Upper lobe of left lung (tissue), 6 donors: ENCODE measurements around the gene LTBR. TPM values are rescaled to one million over a fixed set of nuclear protein-coding genes. Genes with fewer than 3 reads are reported as not detected.

Source experiments
- ATAC-seq, 2 donors: fragments of 200-7000 bp; cut with Tn5 transposase; one replicate each; pipeline ENCODE4 v1.9.1; 2022; ENCODE audit warnings: mild to moderate bottlenecking in 2 of 2, moderate library complexity in 2 of 2; ENCODE audit not compliant: low FRiP score in 2 of 2
- DNase-seq, 2 donors: peaks; one replicate each; pipeline ENCODE4 v3.0.0-alpha.2; 2019 to 2020
- H3K27ac ChIP-seq, 4 donors: fragments of 200-600 bp; sonication (generic); one replicate each; pipeline ENCODE4 v1.5.1; 2016 to 2019
- H3K27me3 ChIP-seq, 4 donors: fragments of 200-600 bp; sonication (generic); one replicate each; pipeline ENCODE4 v1.5.1; 2017 to 2019
- H3K36me3 ChIP-seq, 4 donors: fragments of 200-600 bp; sonication (generic); one replicate each; pipeline ENCODE4 v1.5.1; 2016 to 2019
- H3K4me1 ChIP-seq, 4 donors: fragments of 200-600 bp; sonication (generic); one replicate each; pipeline ENCODE4 v1.5.1; 2018 to 2019
- H3K4me3 ChIP-seq, 4 donors: fragments of 200-600 bp; sonication (generic); one replicate each; pipeline ENCODE4 v1.5.1; 2017 to 2019; ENCODE audit warnings: mild to moderate bottlenecking in 2 of 4, moderate library complexity in 1 of 4
- H3K9me3 ChIP-seq, 4 donors: fragments of 200-600 bp; sonication (generic); one replicate each; pipeline ENCODE4 v1.5.1; 2018 to 2019
- EP300 ChIP-seq, 4 donors: sonication (generic); formaldehyde crosslinking; IDR thresholded peaks; one replicate each; pipeline ENCODE4 v1.5.1; 2017; ENCODE audit warnings: antibody characterized with exemption in 4 of 4, control low read depth in 2 of 4
- POLR2A ChIP-seq, 4 donors: fragments of 450-650 bp; IDR thresholded peaks; one replicate each; pipeline ENCODE4 v1.5.1; 2016 to 2017; ENCODE audit warnings: antibody characterized with exemption in 4 of 4, mild to moderate bottlenecking in 2 of 4
- POLR2AphosphoS5 ChIP-seq, 2 donors: sonication (generic); formaldehyde crosslinking; IDR thresholded peaks; one replicate each; pipeline ENCODE4 v1.5.1; 2017; ENCODE audit warnings: antibody characterized with exemption in 2 of 2
- WGBS, 2 donors: methylation state at CpG; one replicate each; pipeline ENCODE4 v1.1.5; 2017 to 2018; 5-methylcytosine and 5-hydroxymethylcytosine counted together
- total RNA-seq, 6 donors: library from RNA; depleted of rRNA in 4 of 6; stranded (reverse); fragments of >200 nt in 4 of 6; gene quantifications; one replicate each; pipeline versions ENCODE4 v1.1.0 to v1.2.1, GENCODE V29; 2016 to 2021
- TF ChIP-seq, protein P1 (sequence below), 6 experiments: fragments of 450-650 bp in 4 of 6; fragments of 200-600 bp in 2 of 6; sonication (generic) in 2 of 6; IDR thresholded peaks; one replicate each; pipeline ENCODE4 v1.5.1; 2016 to 2019; ENCODE audit warnings: antibody characterized with exemption in 6 of 6
- donor health status: DM: no; HTN: no; CAD: no; lungs with moderate emphysema.
- donor health status: DM: no; HTN: yes; CAD: no; lungs with severe emphysema.

Gene LTBR
- total RNA-seq, 6 donors from 2014 or later, result 84.9 to 207 (median 150) TPM

DNA sequence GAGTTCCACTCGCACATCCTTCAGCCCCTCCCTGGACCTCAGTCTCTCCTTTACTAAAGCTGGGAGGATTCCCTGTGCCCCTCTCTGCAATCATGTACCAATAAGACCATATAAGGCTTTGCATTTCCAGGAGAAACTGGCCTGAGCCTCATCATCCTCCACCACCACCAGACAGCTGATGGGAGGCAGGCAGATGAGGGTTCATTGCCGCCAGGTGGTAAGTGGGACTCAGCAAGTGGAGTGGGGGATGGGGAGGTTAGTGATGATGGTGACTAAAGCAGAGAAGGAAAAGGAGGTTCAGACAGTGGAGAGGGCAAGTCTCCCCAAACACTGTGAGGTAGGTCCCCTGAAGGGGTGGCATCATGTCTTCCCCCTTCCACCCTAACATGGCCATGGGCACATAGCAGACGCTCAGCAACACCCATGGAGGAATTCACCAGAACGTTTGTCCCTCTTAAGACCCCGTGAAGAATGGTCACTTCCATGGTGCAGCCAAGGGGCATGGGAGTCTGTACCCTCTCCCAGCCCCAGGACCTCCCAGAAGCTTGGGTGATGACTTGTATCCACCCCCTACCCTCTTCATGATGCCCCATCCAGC is 37.6 kb upstream of the LTBR start:
- WGBS, 2 donors, result 81 to 83% methylated on average over 4 to 5 of the region's 5 CpGs
- Histone ChIP-seq H3K9me3 (no peaks in the 10 kb centered on the region), H3K27me3 (no peaks in the 10 kb centered on the region), H3K4me1 (peaks cover 53 to 59% (median 58%) of the 10 kb centered on the region in 4 donors), H3K27ac (peak overlapping the region; percentile 78 to 93 (median 84)), H3K4me3 (no peak overlapping the region), H3K36me3 (peaks cover 3 to 19% (median 3%) of the 10 kb centered on the region in 4 donors)
- no peak for TF ChIP-seq EP300 (IDR thresholded peaks at IDR 0.05)
- TF ChIP-seq, protein P1, sequence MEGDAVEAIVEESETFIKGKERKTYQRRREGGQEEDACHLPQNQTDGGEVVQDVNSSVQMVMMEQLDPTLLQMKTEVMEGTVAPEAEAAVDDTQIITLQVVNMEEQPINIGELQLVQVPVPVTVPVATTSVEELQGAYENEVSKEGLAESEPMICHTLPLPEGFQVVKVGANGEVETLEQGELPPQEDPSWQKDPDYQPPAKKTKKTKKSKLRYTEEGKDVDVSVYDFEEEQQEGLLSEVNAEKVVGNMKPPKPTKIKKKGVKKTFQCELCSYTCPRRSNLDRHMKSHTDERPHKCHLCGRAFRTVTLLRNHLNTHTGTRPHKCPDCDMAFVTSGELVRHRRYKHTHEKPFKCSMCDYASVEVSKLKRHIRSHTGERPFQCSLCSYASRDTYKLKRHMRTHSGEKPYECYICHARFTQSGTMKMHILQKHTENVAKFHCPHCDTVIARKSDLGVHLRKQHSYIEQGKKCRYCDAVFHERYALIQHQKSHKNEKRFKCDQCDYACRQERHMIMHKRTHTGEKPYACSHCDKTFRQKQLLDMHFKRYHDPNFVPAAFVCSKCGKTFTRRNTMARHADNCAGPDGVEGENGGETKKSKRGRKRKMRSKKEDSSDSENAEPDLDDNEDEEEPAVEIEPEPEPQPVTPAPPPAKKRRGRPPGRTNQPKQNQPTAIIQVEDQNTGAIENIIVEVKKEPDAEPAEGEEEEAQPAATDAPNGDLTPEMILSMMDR (IDR thresholded peaks at IDR 0.05), result no peak
- TF ChIP-seq POLR2AphosphoS5 (IDR thresholded peaks at IDR 0.05), result no peak
- no peak for TF ChIP-seq POLR2A (IDR thresholded peaks at IDR 0.05)
- ATAC-seq (no peak), DNase-seq (no peak)

- no peak for TF ChIP-seq POLR2AphosphoS5 (IDR thresholded peaks at IDR 0.05)
- TF ChIP-seq, protein P1 (IDR thresholded peaks at IDR 0.05), result no peak
- no peak for TF ChIP-seq EP300 (IDR thresholded peaks at IDR 0.05)
- TF ChIP-seq POLR2A (IDR thresholded peaks at IDR 0.05), result no peak
- ATAC-seq, result no peak
- WGBS, 2 donors, result 78 to 88% methylated on average over 8 of the region's 8 CpGs
- DNase-seq, result no peak
- H3K27me3 ChIP-seq, result no peaks in the 10 kb centered on the region
- H3K4me3 ChIP-seq, result peak overlapping the region in 1 of 4 donors; percentile 6
- H3K4me1 ChIP-seq, result peaks cover 54 to 64% (median 62%) of the 10 kb centered on the region in 4 donors
- H3K27ac ChIP-seq, result peak overlapping the region; percentile 78 to 93 (median 84)
- peaks cover 3 to 19% (median 3%) of the 10 kb centered on the region in 4 donors for H3K36me3 ChIP-seq
- H3K9me3 ChIP-seq, result no peaks in the 10 kb centered on the region
These were observed 37.0 kb upstream of the LTBR start for GRCh38 chr12:6346942-6347341.

GRCh38 chr12:6347367-6348338 is 36.3 kb upstream of the LTBR start:
- Histone ChIP-seq H3K4me1 (peaks cover 54 to 65% (median 62%) of the 10 kb centered on the region in 4 donors), H3K9me3 (no peaks in the 10 kb centered on the region), H3K27ac (peak overlapping the region; percentile 78 to 93 (median 84)), H3K36me3 (peaks cover 3 to 24% (median 3%) of the 10 kb centered on the region in 4 donors), H3K27me3 (no peaks in the 10 kb centered on the region), H3K4me3 (peak overlapping the region in 2 of 4 donors; percentile 6 to 8)
- peak; percentile 61 to 65 for ATAC-seq
- TF ChIP-seq POLR2AphosphoS5 (IDR thresholded peaks at IDR 0.05) (peak; percentile 54 to 69), POLR2A (IDR thresholded peaks at IDR 0.05) (peak in 2 of 4 donors; percentile 29 to 56), EP300 (IDR thresholded peaks at IDR 0.05) (peak in 2 of 4 donors; percentile 11 to 38)
- TF ChIP-seq, protein P1 (IDR thresholded peaks at IDR 0.05), result peak in 1 of 6 experiments; percentile 10
- WGBS, 2 donors, result 45 to 59% methylated on average over 13 to 19 of the region's 19 CpGs
- DNase-seq, result peak in 1 of 2 donors; percentile 74

- ATAC-seq (no peak), DNase-seq (no peak)
- 70 to 82% methylated on average over 5 of the region's 5 CpGs for WGBS, 2 donors
- TF ChIP-seq POLR2A (IDR thresholded peaks at IDR 0.05) (no peak), POLR2AphosphoS5 (IDR thresholded peaks at IDR 0.05) (no peak), EP300 (IDR thresholded peaks at IDR 0.05) (no peak)
- TF ChIP-seq, protein P1 (IDR thresholded peaks at IDR 0.05), result no peak
- Histone ChIP-seq H3K4me3 (no peak overlapping the region), H3K9me3 (no peaks in the 10 kb centered on the region), H3K36me3 (peaks cover 7 to 31% (median 19%) of the 10 kb centered on the region in 4 donors), H3K27me3 (no peaks in the 10 kb centered on the region), H3K27ac (peak overlapping the region in 3 of 4 donors; percentile 43 to 76 (median 55)), H3K4me1 (peaks cover 33 to 48% (median 37%) of the 10 kb centered on the region in 4 donors)
These were observed 32.3 kb upstream of the LTBR start for GRCh38 chr12:6351622-6352021.
